ENCODE results near the gene TMEM145. TPM values are rescaled to one million over a fixed set of nuclear protein-coding genes. Genes with fewer than 3 reads are reported as not detected.

TMEM145 gene
- total RNA-seq, 4 donors from 2014 or later, result not detected

GRCh38 chr19:42328106-42328505, 15.0 kb downstream of the TMEM145 start:
- no peak for TF ChIP-seq CTCF (IDR thresholded peaks at IDR 0.05; ENCODE audit: low read depth)

- TF ChIP-seq CTCF (IDR thresholded peaks at IDR 0.05; ENCODE audit: low read depth), result no peak
These were observed 15.7 kb downstream of the TMEM145 start for GRCh38 chr19:42328854-42329253.

GRCh38 chr19:42330241-42330711, 17.2 kb downstream of the TMEM145 start:
- no peak for TF ChIP-seq CTCF (IDR thresholded peaks at IDR 0.05; ENCODE audit: low read depth)

GRCh38 chr19:42332059-42332458, 18.9 kb downstream of the TMEM145 start:
- TF ChIP-seq CTCF (IDR thresholded peaks at IDR 0.05; ENCODE audit: low read depth), result no peak

- TF ChIP-seq CTCF (IDR thresholded peaks at IDR 0.05; ENCODE audit: low read depth), result no peak
These were observed 19.9 kb downstream of the TMEM145 start for GRCh38 chr19:42333018-42333417.

- TF ChIP-seq CTCF (IDR thresholded peaks at IDR 0.05; ENCODE audit: low read depth), result no peak
These were observed 21.0 kb downstream of the TMEM145 start for GRCh38 chr19:42333975-42334696.

GRCh38 chr19:42334697-42335373, 21.7 kb downstream of the TMEM145 start:
- no peak for TF ChIP-seq CTCF (IDR thresholded peaks at IDR 0.05; ENCODE audit: low read depth)

Measured in subcutaneous adipose tissue (tissue), 4 donors.